Activated naive CD8-positive, alpha-beta T cell treated with anti-CD3 and anti-CD28 coated beads, Interleukin-2, amount 50 U/mL, for 24 hours (primary cell): ENCODE results near the gene ALDH9A1.
A peak's percentile ranks its signal among the peaks of the same experiment; 100 is the strongest.
"Not testable (repeated sequence)": the region's sequence is repeated elsewhere in the genome, so short reads cannot be mapped to it uniquely, and the experiment has no call there.

Experiments
- ATAC-seq: fragments of 150-1000 bp; cut with Tn5 transposase; one replicate; pipeline ENCODE4 v1.10.0; 2021
- DNase-seq: peaks from one replicate; pipeline ENCODE4 v3.0.0; 2021
- H3K27ac Mint-ChIP-seq: one replicate; pipeline ENCODE4 v1.8.0; 2021; ENCODE audit warnings: mild to moderate bottlenecking, mixed read lengths
- H3K27me3 Mint-ChIP-seq: one replicate; pipeline ENCODE4 v1.8.0; 2021; ENCODE audit warnings: mixed read lengths
- H3K36me3 Mint-ChIP-seq: one replicate; pipeline ENCODE4 v1.8.0; 2021; ENCODE audit warnings: low read depth, mixed read lengths
- H3K4me1 Mint-ChIP-seq: one replicate; pipeline ENCODE4 v1.8.0; 2021; ENCODE audit warnings: mixed read lengths
- H3K4me3 Mint-ChIP-seq: one replicate; pipeline ENCODE4 v1.8.0; 2021; ENCODE audit warnings: mild to moderate bottlenecking, moderate library complexity, mixed read lengths
- H3K9me3 Mint-ChIP-seq: one replicate; pipeline ENCODE4 v1.8.0; 2021; ENCODE audit warnings: mixed read lengths

The ALDH9A1 gene

GRCh38 chr1:165703648-165704047 lies 5.3 kb upstream of the ALDH9A1 start:
- Mint-ChIP-seq H3K4me1 (peaks cover 4% of the 10 kb centered on the region), H3K4me3 (no peak overlapping the region), H3K9me3 (no peaks in the 10 kb centered on the region), H3K27ac (no peak overlapping the region), H3K36me3 (no peaks in the 10 kb centered on the region), H3K27me3 (peaks cover 4% of the 10 kb centered on the region)
- ATAC-seq: no peak
- no peak for DNase-seq

DNA sequence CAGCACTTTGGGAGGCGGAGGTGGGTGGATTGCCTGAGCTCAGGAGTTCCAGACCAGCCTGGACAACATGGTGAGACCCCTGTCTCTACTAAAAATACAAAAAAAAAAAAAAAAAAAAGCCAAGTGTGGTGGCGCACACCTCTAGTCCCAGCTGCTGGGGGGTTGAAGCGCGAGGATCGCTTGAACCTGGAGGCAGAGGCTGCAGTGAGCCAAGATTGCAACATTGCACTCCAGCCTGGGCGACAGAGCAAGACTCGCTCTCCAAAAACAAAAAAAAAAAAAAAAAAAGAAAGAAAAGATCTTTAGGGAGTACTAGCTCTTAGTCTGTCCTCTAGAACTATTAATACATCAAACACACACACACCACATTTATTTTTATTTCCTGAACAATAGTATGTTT lies 3.6 kb upstream of the ALDH9A1 start:
- not testable (repeated sequence) for DNase-seq, H3K4me3 Mint-ChIP-seq, H3K9me3 Mint-ChIP-seq, H3K27ac Mint-ChIP-seq, ATAC-seq, H3K27me3 Mint-ChIP-seq, H3K36me3 Mint-ChIP-seq
- H3K4me1 Mint-ChIP-seq: peaks cover 14% of the 10 kb centered on the region

- ATAC-seq (no peak), DNase-seq (no peak)
- Mint-ChIP-seq H3K36me3 (peaks cover 5% of the 10 kb centered on the region), H3K4me1 (peaks cover 30% of the 10 kb centered on the region), H3K4me3 (no peak overlapping the region), H3K27me3 (no peaks in the 10 kb centered on the region), H3K27ac (no peak overlapping the region), H3K9me3 (no peaks in the 10 kb centered on the region)
Observed at GRCh38 chr1:165699577-165699976, 1.2 kb upstream of the ALDH9A1 start.

- DNase-seq (no peak), ATAC-seq (no peak)
- H3K27ac Mint-ChIP-seq: peak overlapping the region; percentile 91
- H3K27me3 Mint-ChIP-seq: no peaks in the 10 kb centered on the region
- H3K4me3 Mint-ChIP-seq: peak overlapping the region; percentile 96
- H3K4me1 Mint-ChIP-seq: peaks cover 30% of the 10 kb centered on the region
- H3K9me3 Mint-ChIP-seq: no peaks in the 10 kb centered on the region
- peaks cover 14% of the 10 kb centered on the region for H3K36me3 Mint-ChIP-seq
Observed at GRCh38 chr1:165698761-165699052, 345 bp upstream of the ALDH9A1 start.

- no peak for DNase-seq
- ATAC-seq: no peak
- H3K36me3 Mint-ChIP-seq: peaks cover 22% of the 10 kb centered on the region
- peaks cover 30% of the 10 kb centered on the region for H3K4me1 Mint-ChIP-seq
- no peaks in the 10 kb centered on the region for H3K27me3 Mint-ChIP-seq
- H3K9me3 Mint-ChIP-seq: no peaks in the 10 kb centered on the region
- H3K4me3 Mint-ChIP-seq: peak overlapping the region; percentile 96
- H3K27ac Mint-ChIP-seq: peak overlapping the region; percentile 91
Observed at GRCh38 chr1:165697491-165697880, 876 bp downstream of the ALDH9A1 start.

DNA sequence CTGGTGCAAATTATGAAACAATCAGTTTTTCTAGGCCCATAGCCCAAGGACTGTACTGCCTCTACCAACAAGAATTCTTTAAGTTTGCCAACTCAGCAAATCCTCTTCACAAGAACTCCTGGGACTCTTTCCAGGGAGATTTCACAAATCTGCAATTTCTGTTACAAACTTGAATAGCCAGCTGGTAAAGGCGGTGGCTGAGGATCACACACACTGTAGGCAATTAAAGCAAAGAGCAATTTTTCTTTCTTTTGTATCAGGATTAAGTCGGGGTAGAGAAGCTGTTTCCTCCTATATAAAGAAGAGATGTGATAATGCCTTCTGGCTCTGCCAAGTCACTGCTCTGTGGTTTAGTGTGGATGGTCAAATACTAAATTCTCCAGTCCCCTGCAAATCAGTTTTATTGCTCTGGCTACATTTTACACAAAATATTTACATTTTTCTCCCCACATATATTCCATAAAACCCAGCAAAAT lies 1.7 kb downstream of the ALDH9A1 start:
- no peak for ATAC-seq

DNA sequence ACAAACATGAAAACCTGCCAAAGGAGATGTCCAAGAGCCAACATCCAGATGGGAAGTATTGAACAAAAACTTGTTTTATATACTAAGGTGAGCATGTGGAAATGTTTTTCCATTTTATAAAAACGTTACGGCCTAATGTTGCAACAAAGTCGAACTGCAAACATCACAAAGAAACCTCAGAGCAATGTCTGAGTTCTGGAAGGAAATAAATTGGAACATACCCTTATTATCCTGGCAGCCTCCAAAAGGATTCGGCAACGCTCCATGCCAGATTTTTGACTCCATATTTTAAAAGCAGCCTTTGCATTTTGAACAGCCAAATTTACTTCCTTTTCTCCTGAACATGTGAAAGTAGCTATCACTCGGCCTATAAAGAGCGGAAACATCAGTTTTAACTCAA lies 3.3 kb downstream of the ALDH9A1 start:
- no peak for DNase-seq
- Mint-ChIP-seq H3K9me3 (no peaks in the 10 kb centered on the region), H3K27me3 (no peaks in the 10 kb centered on the region), H3K4me3 (no peak overlapping the region), H3K36me3 (peaks cover 35% of the 10 kb centered on the region), H3K4me1 (peaks cover 41% of the 10 kb centered on the region), H3K27ac (no peak overlapping the region)
- ATAC-seq: no peak

More for the DNA sequence above, 1.7 kb downstream of the ALDH9A1 start:
- DNase-seq: no peak
- Mint-ChIP-seq H3K9me3 (no peaks in the 10 kb centered on the region), H3K27me3 (no peaks in the 10 kb centered on the region), H3K4me1 (peaks cover 35% of the 10 kb centered on the region), H3K27ac (peak overlapping the region; percentile 41), H3K4me3 (peak overlapping the region; percentile 96), H3K36me3 (peaks cover 27% of the 10 kb centered on the region)

GRCh38 chr1:165688046-165688445 lies 10.3 kb downstream of the ALDH9A1 start:
- Mint-ChIP-seq H3K36me3 (peaks cover 40% of the 10 kb centered on the region), H3K27me3 (no peaks in the 10 kb centered on the region), H3K27ac (no peak overlapping the region), H3K4me1 (peaks cover 39% of the 10 kb centered on the region), H3K4me3 (no peak overlapping the region), H3K9me3 (no peaks in the 10 kb centered on the region)
- DNase-seq: no peak
- no peak for ATAC-seq

DNA sequence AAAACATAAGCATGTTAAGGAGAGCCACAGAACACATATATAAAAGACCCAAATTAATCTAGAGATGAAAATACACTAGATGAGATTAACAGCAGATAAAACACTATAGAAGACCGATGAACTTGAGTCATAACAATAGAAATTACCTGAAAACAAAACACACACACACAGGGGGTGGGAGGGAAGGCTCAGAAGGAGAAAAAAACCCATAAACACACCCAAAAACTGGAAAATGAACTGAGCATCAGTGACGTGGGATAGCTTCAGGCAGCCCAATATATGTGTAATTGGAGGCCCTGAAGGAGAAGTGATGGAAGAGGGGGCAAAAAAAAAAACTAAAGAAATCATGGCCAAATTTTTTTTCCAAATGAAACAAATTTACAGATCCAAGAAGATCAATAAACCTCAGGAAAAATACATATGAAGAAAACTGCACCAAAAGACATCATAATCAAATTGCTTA lies 11.4 kb downstream of the ALDH9A1 start:
- peaks cover 37% of the 10 kb centered on the region for H3K4me1 Mint-ChIP-seq
- ATAC-seq (no peak), DNase-seq (no peak)
- no peaks in the 10 kb centered on the region for H3K27me3 Mint-ChIP-seq
- peaks cover 48% of the 10 kb centered on the region for H3K36me3 Mint-ChIP-seq
- H3K27ac Mint-ChIP-seq: peak overlapping the region; percentile 14
- no peak overlapping the region for H3K4me3 Mint-ChIP-seq
- H3K9me3 Mint-ChIP-seq: no peaks in the 10 kb centered on the region

GRCh38 chr1:165686121-165686970 lies 12.0 kb downstream of the ALDH9A1 start:
- H3K27ac Mint-ChIP-seq: peak overlapping the region; percentile 18
- H3K4me3 Mint-ChIP-seq: no peak overlapping the region
- H3K27me3 Mint-ChIP-seq: no peaks in the 10 kb centered on the region
- peak; percentile 63 for ATAC-seq
- H3K4me1 Mint-ChIP-seq: peaks cover 31% of the 10 kb centered on the region
- no peaks in the 10 kb centered on the region for H3K9me3 Mint-ChIP-seq
- DNase-seq: no peak
- peaks cover 48% of the 10 kb centered on the region for H3K36me3 Mint-ChIP-seq

- H3K27ac Mint-ChIP-seq: no peak overlapping the region
- peaks cover 57% of the 10 kb centered on the region for H3K36me3 Mint-ChIP-seq
- no peaks in the 10 kb centered on the region for H3K27me3 Mint-ChIP-seq
- H3K4me3 Mint-ChIP-seq: no peak overlapping the region
- DNase-seq (no peak), ATAC-seq (no peak)
- H3K4me1 Mint-ChIP-seq: peaks cover 28% of the 10 kb centered on the region
- H3K9me3 Mint-ChIP-seq: no peaks in the 10 kb centered on the region
Observed at GRCh38 chr1:165683848-165684485, 14.4 kb downstream of the ALDH9A1 start.

DNA sequence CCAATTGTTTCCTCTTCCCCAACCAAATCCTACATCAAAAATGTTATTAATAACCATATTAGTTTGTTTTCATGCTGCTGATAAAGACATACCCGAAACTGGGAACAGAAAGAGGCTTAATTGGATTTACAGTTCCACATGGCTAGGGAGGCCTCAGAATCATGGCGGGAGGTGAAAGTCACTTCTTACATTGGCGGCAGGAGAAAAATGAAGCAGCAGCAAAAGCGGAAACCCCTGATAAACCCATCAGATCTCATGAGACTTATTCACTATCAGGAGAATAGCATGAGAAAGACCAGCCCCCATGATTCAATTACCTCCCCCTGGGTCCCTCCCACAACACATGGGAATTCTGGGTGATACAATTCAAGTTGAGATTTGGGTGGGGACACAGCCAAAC lies 17.6 kb downstream of the ALDH9A1 start:
- not testable (repeated sequence) for H3K27me3 Mint-ChIP-seq, ATAC-seq, H3K27ac Mint-ChIP-seq, DNase-seq, H3K4me3 Mint-ChIP-seq, H3K9me3 Mint-ChIP-seq
- peaks cover 15% of the 10 kb centered on the region for H3K4me1 Mint-ChIP-seq
- peaks cover 52% of the 10 kb centered on the region for H3K36me3 Mint-ChIP-seq

GRCh38 chr1:165680303-165680702 lies 18.1 kb downstream of the ALDH9A1 start:
- no peak for DNase-seq
- Mint-ChIP-seq H3K27me3 (no peaks in the 10 kb centered on the region), H3K4me3 (no peak overlapping the region), H3K4me1 (peaks cover 10% of the 10 kb centered on the region), H3K36me3 (peaks cover 56% of the 10 kb centered on the region), H3K27ac (no peak overlapping the region), H3K9me3 (no peaks in the 10 kb centered on the region)
- ATAC-seq: no peak

DNA sequence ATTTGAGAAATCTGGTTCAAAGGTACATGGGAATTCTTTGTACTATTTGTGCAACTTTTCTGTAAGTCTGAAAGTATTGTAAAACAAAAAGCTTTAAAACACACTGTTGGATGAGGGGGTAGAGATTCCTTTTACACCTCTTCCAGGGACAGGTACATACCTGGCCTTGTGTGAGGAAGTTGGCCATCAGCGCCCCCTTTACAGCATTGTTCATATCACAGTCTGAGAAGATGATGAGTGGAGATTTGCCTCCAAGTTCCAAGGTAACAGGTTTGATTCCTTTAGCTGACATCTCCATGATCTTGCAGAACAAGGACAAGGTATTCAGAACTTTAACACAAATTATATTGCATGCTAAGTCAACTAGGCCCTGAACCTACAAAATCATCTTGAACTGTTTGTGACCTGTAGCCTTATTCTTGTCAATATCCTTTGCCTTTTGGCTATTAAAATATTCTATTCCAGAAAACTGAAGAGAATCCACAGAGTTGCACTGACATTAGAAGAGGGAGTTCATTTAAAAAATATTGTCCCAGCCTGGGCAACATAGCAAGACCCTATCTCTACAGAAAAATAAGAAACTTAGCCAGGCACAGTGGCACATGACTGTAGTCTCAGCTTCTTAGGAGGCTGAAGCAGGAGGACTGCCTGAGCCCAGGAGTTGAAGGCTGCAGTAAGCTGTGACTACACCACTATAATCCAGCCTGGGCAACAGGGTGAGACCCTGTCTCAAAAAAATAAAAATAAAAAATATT lies 18.9 kb downstream of the ALDH9A1 start:
- no peak for DNase-seq
- no peak for ATAC-seq
- H3K27ac Mint-ChIP-seq: no peak overlapping the region
- H3K9me3 Mint-ChIP-seq: no peaks in the 10 kb centered on the region
- no peaks in the 10 kb centered on the region for H3K27me3 Mint-ChIP-seq
- peaks cover 7% of the 10 kb centered on the region for H3K4me1 Mint-ChIP-seq
- H3K4me3 Mint-ChIP-seq: no peak overlapping the region
- H3K36me3 Mint-ChIP-seq: peaks cover 57% of the 10 kb centered on the region
